ENCODE measurements around the gene SMIM41.

DNA sequence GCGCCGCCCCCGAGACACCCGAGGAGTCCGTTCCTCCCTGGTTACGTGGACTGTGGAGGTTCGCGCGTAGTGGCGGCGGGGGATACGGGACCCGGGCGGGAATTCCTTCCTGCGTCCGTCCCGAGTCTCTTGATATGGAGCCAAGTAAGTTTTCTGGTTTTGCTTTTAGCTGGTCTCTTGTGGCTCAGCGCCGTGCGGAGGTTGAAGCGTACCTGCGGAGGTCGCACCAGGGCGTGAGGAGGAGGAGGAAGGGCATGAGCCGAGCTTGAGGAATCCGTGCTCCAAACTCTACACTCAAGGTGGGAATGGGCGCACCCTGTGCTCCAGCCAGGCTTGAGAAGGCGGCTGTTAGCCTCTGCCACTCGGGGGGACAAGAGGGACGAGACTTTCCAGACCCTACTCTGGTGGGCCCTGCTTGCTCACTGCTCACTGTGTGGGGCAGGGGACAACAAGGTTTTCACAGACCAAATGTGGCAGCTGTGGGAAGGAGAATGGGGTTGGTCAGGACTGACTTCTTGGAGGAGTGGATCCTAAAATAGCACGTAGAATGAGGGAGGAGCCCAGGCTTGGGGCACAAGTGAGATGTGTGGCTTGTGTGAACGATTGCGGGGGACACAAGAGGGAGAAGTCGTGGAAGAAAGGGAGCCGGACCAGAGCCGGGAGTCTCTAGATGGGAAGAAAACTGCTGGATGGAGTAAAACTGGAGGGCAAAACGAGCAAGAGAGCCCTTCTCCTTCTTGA lies 9.1 kb upstream of the SMIM41 start:
- TF ChIP-seq, protein P1, sequence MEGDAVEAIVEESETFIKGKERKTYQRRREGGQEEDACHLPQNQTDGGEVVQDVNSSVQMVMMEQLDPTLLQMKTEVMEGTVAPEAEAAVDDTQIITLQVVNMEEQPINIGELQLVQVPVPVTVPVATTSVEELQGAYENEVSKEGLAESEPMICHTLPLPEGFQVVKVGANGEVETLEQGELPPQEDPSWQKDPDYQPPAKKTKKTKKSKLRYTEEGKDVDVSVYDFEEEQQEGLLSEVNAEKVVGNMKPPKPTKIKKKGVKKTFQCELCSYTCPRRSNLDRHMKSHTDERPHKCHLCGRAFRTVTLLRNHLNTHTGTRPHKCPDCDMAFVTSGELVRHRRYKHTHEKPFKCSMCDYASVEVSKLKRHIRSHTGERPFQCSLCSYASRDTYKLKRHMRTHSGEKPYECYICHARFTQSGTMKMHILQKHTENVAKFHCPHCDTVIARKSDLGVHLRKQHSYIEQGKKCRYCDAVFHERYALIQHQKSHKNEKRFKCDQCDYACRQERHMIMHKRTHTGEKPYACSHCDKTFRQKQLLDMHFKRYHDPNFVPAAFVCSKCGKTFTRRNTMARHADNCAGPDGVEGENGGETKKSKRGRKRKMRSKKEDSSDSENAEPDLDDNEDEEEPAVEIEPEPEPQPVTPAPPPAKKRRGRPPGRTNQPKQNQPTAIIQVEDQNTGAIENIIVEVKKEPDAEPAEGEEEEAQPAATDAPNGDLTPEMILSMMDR (optimal IDR thresholded peaks at IDR 0.05 in 1 of 3, IDR thresholded peaks at IDR 0.05 in 1 of 3, conservative IDR thresholded peaks at IDR 0.05 in 1 of 3; ENCODE audit: extremely low read depth in 1 of 3, insufficient read depth in 2 of 3, low read length in 3 of 3), result no peak
- TF ChIP-seq EZH2 (IDR thresholded peaks at IDR 0.05; ENCODE audit: low read length), result no peak

Measured in keratinocyte (primary cell).